ENCODE results near the gene TPM4.
"Not testable (repeated sequence)": the region's sequence is repeated elsewhere in the genome, so short reads cannot be mapped to it uniquely, and the experiment has no call there.

TPM4 gene

GRCh38 chr19:16069813-16070365 is 6.4 kb upstream of the TPM4 start:
- intact Hi-C loops (cut with DNase I) = no loop called here
- DNase-seq = peak in 2 of 10 donors; percentile 32 to 40

GRCh38 chr19:16070366-16070990 is 5.8 kb upstream of the TPM4 start:
- DNase-seq = peak in 2 of 10 donors; percentile 57 to 71
- intact Hi-C loops (cut with DNase I) = no loop called here

- peak in 1 of 10 donors; percentile 11 for DNase-seq
- intact Hi-C loops (cut with DNase I) = no loop called here
Observed at GRCh38 chr19:16071072-16071691, 5.1 kb upstream of the TPM4 start.

- intact Hi-C loops (cut with DNase I) = no loop called here
- DNase-seq = peak in 2 of 10 donors; percentile 64 to 66
Observed at GRCh38 chr19:16073481-16073880, 2.8 kb upstream of the TPM4 start.

GRCh38 chr19:16073988-16074387 is 2.3 kb upstream of the TPM4 start:
- intact Hi-C loops (cut with DNase I) = no loop called here

GRCh38 chr19:16074488-16075365 is 1.6 kb upstream of the TPM4 start:
- intact Hi-C loops (cut with DNase I) = no loop called here
- peak in 2 of 10 donors; percentile 31 to 35 for DNase-seq

More at GRCh38 chr19:16073988-16074387, 2.3 kb upstream of the TPM4 start:
- peak in 2 of 10 donors; percentile 27 to 64 for DNase-seq

GRCh38 chr19:16075430-16076153 is 703 bp upstream of the TPM4 start:
- DNase-seq = peak in 2 of 10 donors; percentile 32 to 45
- intact Hi-C loops (cut with DNase I) = loop anchor here (2.0 kb wide), 1 partner anchor 35 kb away; the partner anchor contains the start of gene RAB8A

- intact Hi-C loops (cut with DNase I) = loop anchor here (2.0 kb wide), 1 partner anchor 34 kb away; the partner anchor contains the start of gene RAB8A
- peak in 9 of 10 donors; percentile 44 to 88 (median 56) for DNase-seq
Observed at GRCh38 chr19:16076958-16077611, 790 bp downstream of the TPM4 start.

GRCh38 chr19:16077984-16078758 is 1.9 kb downstream of the TPM4 start:
- intact Hi-C loops (cut with DNase I) = loop anchor here (2.0 kb wide), 1 partner anchor 33 kb away; the partner anchor contains the start of gene RAB8A
- peak in 2 of 10 donors; percentile 44 to 52 for DNase-seq

GRCh38 chr19:16078759-16079707 is 2.7 kb downstream of the TPM4 start:
- intact Hi-C loops (cut with DNase I) = no loop called here
- DNase-seq = peak in 5 of 10 donors; percentile 14 to 86 (median 19)

- peak in 2 of 10 donors; percentile 39 to 52 for DNase-seq
- intact Hi-C loops (cut with DNase I) = no loop called here
Observed at GRCh38 chr19:16084067-16084685, 7.9 kb downstream of the TPM4 start.

GRCh38 chr19:16085115-16085514 is 8.8 kb downstream of the TPM4 start:
- peak in 2 of 10 donors; percentile 16 to 25 for DNase-seq
- intact Hi-C loops (cut with DNase I) = no loop called here

GRCh38 chr19:16087404-16087803 is 11.1 kb downstream of the TPM4 start:
- DNase-seq = peak in 1 of 10 donors; percentile 29
- intact Hi-C loops (cut with DNase I) = not testable (repeated sequence)

GRCh38 chr19:16087940-16088339 is 11.6 kb downstream of the TPM4 start:
- intact Hi-C loops (cut with DNase I) = no loop called here

GRCh38 chr19:16088351-16089009 is 12.2 kb downstream of the TPM4 start:
- peak in 1 of 10 donors; percentile 12 for DNase-seq
- intact Hi-C loops (cut with DNase I) = no loop called here

More at GRCh38 chr19:16087940-16088339, 11.6 kb downstream of the TPM4 start:
- peak in 1 of 10 donors; percentile 46 for DNase-seq
